BJ (cell line): ENCODE data around the gene BICRAL. TPM values are rescaled to one million over a fixed set of nuclear protein-coding genes. Genes with fewer than 3 reads are reported as not detected.
"Not testable (repeated sequence)": the region's sequence is repeated elsewhere in the genome, so short reads cannot be mapped to it uniquely, and the experiment has no call there.

Experiments used
- CTCF ChIA-PET: fragments of 350-600 bp; formaldehyde crosslinking; extraction: SDS; loops from one replicate; lab custom pipeline; 2021; ENCODE audit warnings: antibody characterized with exemption, inconsistent platforms; lab: Yijun Ruan, JAX
- POLR2A ChIA-PET: fragments of 300-600 bp; sonication (Branson Sonifier 250); formaldehyde crosslinking; extraction: SDS; loops from one replicate; lab custom pipeline; 2021; ENCODE audit warnings: antibody characterized with exemption; lab: Charles Lee
- DNase-seq: peaks from one replicate; pipeline ENCODE4 v3.0.0-alpha.2; 2011; ENCODE audit warnings: low read depth
- H3K27me3 ChIP-seq: 2 replicates; pipeline ENCODE4 v1.6.0; 2011; ENCODE audit warnings: low read length; ENCODE audit not compliant: control insufficient read depth, insufficient read depth
- H3K36me3 ChIP-seq: 2 replicates; pipeline ENCODE4 v1.5.1; 2011; ENCODE audit warnings: low read length; ENCODE audit not compliant: control insufficient read depth, insufficient read depth
- H3K4me3 ChIP-seq: 2 replicates; pipeline ENCODE4 v1.5.1; 2011; ENCODE audit warnings: low read depth, mild to moderate bottlenecking, control low read depth, low read length
- polyA minus RNA-seq: library from RNA; depleted of rRNA, polyadenylated mRNA; stranded (reverse); fragments of >200 nt; gene quantifications from 2 replicates; pipeline ENCODE4 v1.2.3, GENCODE V29; 2011; rRNA and poly(A)+ RNA removed
- polyA plus RNA-seq: library from polyadenylated mRNA; depleted of rRNA; stranded (reverse); fragments of >200 nt; gene quantifications from 2 replicates; pipeline ENCODE4 v1.2.3, GENCODE V29; 2011; rRNA removed
- TF ChIP-seq, protein P1 (sequence below): IDR thresholded peaks from 2 replicates; pipeline ENCODE4 v1.5.1; 2011; ENCODE audit warnings: low read depth, mild to moderate bottlenecking, control low read depth, inconsistent platforms, low read length, moderate library complexity; ENCODE audit not compliant: insufficient read depth

The BICRAL gene, protein sequence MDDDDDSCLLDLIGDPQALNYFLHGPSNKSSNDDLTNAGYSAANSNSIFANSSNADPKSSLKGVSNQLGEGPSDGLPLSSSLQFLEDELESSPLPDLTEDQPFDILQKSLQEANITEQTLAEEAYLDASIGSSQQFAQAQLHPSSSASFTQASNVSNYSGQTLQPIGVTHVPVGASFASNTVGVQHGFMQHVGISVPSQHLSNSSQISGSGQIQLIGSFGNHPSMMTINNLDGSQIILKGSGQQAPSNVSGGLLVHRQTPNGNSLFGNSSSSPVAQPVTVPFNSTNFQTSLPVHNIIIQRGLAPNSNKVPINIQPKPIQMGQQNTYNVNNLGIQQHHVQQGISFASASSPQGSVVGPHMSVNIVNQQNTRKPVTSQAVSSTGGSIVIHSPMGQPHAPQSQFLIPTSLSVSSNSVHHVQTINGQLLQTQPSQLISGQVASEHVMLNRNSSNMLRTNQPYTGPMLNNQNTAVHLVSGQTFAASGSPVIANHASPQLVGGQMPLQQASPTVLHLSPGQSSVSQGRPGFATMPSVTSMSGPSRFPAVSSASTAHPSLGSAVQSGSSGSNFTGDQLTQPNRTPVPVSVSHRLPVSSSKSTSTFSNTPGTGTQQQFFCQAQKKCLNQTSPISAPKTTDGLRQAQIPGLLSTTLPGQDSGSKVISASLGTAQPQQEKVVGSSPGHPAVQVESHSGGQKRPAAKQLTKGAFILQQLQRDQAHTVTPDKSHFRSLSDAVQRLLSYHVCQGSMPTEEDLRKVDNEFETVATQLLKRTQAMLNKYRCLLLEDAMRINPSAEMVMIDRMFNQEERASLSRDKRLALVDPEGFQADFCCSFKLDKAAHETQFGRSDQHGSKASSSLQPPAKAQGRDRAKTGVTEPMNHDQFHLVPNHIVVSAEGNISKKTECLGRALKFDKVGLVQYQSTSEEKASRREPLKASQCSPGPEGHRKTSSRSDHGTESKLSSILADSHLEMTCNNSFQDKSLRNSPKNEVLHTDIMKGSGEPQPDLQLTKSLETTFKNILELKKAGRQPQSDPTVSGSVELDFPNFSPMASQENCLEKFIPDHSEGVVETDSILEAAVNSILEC
- polyA plus RNA-seq (7.4 and 8.6 TPM in 2 replicates), polyA minus RNA-seq (11.0 and 11.1 TPM in 2 replicates)

DNA sequence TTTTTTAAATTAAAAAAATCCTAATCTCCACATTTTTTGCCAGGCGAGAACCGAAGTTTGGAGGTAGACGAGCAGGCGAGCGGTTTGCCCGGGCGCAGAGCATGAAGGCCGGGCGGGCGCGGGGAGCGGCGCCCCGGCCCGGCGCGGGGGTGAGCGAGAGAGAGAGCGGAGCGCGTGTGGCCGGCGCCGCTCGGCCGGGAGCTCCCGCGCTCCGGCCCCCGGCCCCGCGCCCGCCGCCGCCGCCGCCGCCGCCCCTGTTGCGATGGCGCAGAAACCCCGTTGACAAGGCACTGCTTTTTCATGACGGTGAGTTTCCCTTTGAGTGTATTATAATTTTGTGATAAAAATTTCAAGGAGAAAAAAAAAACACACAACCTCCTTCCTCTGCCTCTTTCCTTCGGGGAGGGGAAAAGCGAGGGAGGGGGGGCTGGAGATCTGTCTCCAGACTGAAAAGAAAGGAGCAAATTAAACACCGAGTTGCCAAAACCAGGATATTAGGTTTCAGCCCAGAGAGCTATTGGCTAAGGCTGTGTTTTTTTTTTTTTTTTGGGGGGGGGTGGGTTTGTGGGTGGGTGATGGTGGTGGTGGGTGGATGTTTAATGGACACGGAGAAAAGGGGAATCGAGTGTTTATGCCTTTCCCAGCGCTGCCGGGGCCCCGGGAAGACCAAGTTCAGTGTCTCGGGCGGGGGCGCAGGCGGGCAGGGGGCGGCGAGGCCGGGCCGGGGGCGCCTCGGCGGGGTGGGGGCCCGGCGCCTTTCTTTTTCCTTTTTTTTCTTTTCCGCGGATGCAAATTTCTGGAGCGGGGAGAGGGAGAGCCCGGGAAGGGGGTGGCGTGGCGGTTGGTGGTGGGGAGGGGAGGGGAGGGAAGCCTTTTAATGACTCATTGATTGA is at the start of gene BICRAL:
Gene BICRAL, plus strand, starts transcription at position 257 of the 893 bp plus-strand sequence. CDS start 39,971 bp downstream, outside the sequence.
- no peak for DNase-seq
- Histone ChIP-seq H3K27me3 (no peaks in the 10 kb centered on the region), H3K36me3 (no peaks in the 10 kb centered on the region), H3K4me3 (peak within 1 kb of the TSS; percentile 72)
- TF ChIP-seq, protein P1, sequence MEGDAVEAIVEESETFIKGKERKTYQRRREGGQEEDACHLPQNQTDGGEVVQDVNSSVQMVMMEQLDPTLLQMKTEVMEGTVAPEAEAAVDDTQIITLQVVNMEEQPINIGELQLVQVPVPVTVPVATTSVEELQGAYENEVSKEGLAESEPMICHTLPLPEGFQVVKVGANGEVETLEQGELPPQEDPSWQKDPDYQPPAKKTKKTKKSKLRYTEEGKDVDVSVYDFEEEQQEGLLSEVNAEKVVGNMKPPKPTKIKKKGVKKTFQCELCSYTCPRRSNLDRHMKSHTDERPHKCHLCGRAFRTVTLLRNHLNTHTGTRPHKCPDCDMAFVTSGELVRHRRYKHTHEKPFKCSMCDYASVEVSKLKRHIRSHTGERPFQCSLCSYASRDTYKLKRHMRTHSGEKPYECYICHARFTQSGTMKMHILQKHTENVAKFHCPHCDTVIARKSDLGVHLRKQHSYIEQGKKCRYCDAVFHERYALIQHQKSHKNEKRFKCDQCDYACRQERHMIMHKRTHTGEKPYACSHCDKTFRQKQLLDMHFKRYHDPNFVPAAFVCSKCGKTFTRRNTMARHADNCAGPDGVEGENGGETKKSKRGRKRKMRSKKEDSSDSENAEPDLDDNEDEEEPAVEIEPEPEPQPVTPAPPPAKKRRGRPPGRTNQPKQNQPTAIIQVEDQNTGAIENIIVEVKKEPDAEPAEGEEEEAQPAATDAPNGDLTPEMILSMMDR: no peak
- ChIA-PET POLR2A (interaction anchor here (0.5 to 1.6 kb wide), 12 partner anchors 9 to 443 kb away, joined by 3 to 22 read pairs (median 6); partner anchors contain the start of gene TBCC), CTCF (interaction anchor here (1.0 kb wide), 1 partner anchor 95 kb away, joined by 3 read pairs; no protein-coding TSS in a partner anchor)

DNA sequence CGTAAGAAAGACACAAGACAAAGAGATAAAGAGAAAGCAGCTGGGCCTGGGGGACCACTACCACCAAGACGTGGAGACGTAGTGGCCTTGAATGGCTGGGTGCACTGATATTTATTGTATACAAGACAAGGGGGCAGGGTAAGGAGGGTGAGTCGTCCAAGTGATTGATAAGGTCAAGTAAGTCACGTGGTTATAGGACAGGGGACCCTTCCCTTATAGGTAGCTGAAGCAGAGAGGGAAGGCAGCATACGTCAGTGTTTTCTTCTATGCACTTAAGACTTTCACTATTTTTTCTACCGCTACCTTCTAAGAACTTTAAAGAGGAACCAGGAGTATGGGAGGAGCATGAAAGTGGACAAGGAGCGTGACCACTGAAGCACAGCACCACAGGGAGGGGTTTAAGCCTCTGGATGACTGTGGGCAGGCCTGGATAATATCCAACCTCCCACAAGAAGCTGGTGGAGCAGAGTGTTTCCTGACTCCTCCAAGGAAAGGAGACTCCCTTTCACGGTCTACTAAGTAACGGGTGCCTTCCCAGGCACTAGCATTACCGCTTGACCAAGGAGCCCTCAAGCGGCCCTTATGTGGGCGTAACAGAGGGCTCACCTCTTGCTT is 47.9 kb upstream of the BICRAL start:
- CTCF ChIA-PET: interaction anchor here (0.6 to 0.7 kb wide), 2 partner anchors 150 to 722 kb away, joined by 3 read pairs; no protein-coding TSS in a partner anchor
- DNase-seq, H3K4me3 ChIP-seq, POLR2A ChIA-PET, H3K36me3 ChIP-seq, H3K27me3 ChIP-seq: not testable (repeated sequence)

DNA sequence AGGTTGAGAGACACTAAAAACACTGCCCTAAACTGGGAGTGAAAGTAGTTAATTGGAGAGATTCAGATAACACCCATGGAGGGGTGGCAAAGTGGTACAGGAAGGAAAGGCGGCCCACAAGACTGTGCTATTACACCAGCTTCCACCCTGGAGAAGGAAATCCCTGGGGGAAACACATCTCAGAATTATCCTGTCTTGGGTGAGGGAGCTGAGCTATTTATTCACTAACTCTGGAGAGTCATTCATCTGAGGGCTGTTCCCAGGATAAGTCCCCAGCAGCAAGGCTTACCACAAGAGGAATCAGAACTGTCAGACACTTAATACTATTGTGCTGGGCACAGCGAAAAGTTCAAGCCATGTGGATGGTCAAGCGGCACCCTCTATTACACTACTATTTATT is 45.9 kb upstream of the BICRAL start:
- CTCF ChIA-PET: no interaction called here

DNA sequence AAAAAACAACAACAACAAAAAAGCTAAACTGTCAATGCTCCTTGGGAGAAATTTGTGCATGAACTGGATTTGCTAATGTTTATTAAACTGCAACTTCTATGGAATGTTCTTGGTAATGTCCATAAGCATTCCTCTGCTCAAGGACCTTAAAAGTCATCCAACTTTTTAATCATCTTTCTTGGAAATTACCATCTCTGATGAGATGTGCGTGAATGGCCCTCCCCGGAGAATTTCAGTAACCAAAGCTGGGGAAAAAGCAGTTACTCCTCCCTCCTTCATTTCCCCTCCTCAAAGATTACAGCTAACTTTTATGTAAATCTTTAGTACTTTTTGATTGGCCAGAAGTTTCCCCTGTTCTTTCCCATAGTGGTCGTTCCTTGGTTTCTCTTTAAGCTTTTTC is 41.1 kb upstream of the BICRAL start:
- Histone ChIP-seq H3K36me3 (no peaks in the 10 kb centered on the region), H3K4me3 (no peak overlapping the region), H3K27me3 (no peaks in the 10 kb centered on the region)
- CTCF ChIA-PET: interaction anchor here (0.7 to 1.2 kb wide), 2 partner anchors 15 to 163 kb away, joined by 3 read pairs; no protein-coding TSS in a partner anchor
- POLR2A ChIA-PET: no interaction called here
- TF ChIP-seq, protein P1: no peak
- DNase-seq: no peak

More for the DNA sequence above, 45.9 kb upstream of the BICRAL start:
- no peak for DNase-seq
- TF ChIP-seq, protein P1: no peak
- Histone ChIP-seq H3K27me3 (no peaks in the 10 kb centered on the region), H3K36me3 (no peaks in the 10 kb centered on the region), H3K4me3 (no peak overlapping the region)
- POLR2A ChIA-PET: no interaction called here
